ENCODE data around the gene NBAS. TPM values are rescaled to one million over a fixed set of nuclear protein-coding genes. Genes with fewer than 3 reads are reported as not detected.
"Not testable (repeated sequence)": the region's sequence is repeated elsewhere in the genome, so short reads cannot be mapped to it uniquely, and the experiment has no call there.

The NBAS gene
- total RNA-seq, 1 experiment from 2014 or later = 32.5 TPM

- H2AK5ac ChIP-seq (ENCODE audit: insufficient read length, low read length); H3K4me1 ChIP-seq (ENCODE audit: insufficient read depth, low read length); H3K4ac ChIP-seq (ENCODE audit: low read depth, low read length); H4K5ac ChIP-seq (ENCODE audit: insufficient read length, low read depth, low read length); H3K4me1 Mint-ChIP-seq; H3K79me2 ChIP-seq (ENCODE audit: insufficient read depth, low read length); H3K18ac ChIP-seq (ENCODE audit: insufficient read length, low read depth, low read length); H3K27me3 Mint-ChIP-seq (ENCODE audit: low read depth); H3K27ac Mint-ChIP-seq; H3K9me3 ChIP-seq (ENCODE audit: control insufficient read depth, low read depth, low read length); H2BK15ac ChIP-seq (ENCODE audit: low read depth, low read length); H3K79me1 ChIP-seq (ENCODE audit: insufficient read depth, low read depth, low read length, poor library complexity, severe bottlenecking); H3K4me2 ChIP-seq (ENCODE audit: insufficient read depth, insufficient read length, low read length); H3K4me3 Mint-ChIP-seq; H4K8ac ChIP-seq (replicated peaks; ENCODE audit: insufficient read length, low read depth, low read length); H4K20me1 ChIP-seq (ENCODE audit: control insufficient read depth, insufficient read depth, insufficient read length); H3K27ac ChIP-seq (ENCODE audit: insufficient read length, low read depth, low read length); H3K23me2 ChIP-seq (ENCODE audit: insufficient read length, low read depth, low read length, poor library complexity, severe bottlenecking); H3K9ac ChIP-seq (ENCODE audit: extremely low read depth, insufficient read length, low read length); H2BK20ac ChIP-seq (ENCODE audit: low read depth, low read length, poor library complexity, severe bottlenecking); H3T11ph ChIP-seq (ENCODE audit: low read length); H3K56ac ChIP-seq (ENCODE audit: insufficient read length, low read depth, low read length); H2BK12ac ChIP-seq (ENCODE audit: insufficient read length, low read depth, low read length); H2BK5ac ChIP-seq (ENCODE audit: insufficient read length, low read length); H3K9me3 Mint-ChIP-seq; H2AFZ ChIP-seq (ENCODE audit: low read length); H3K23ac ChIP-seq (ENCODE audit: insufficient read length, low read depth, low read length); H4K91ac ChIP-seq (ENCODE audit: insufficient read length, low read depth, low read length); H3K27me3 ChIP-seq (ENCODE audit: insufficient read depth, low read length); DNase-seq; H3K14ac ChIP-seq (ENCODE audit: insufficient read depth, low read length); H2BK120ac ChIP-seq (ENCODE audit: low read depth, low read length, poor library complexity, severe bottlenecking): not testable (repeated sequence)
- peaks cover 11 to 23% (median 13%) of the 10 kb centered on the region in 3 experiments for H3K36me3 Mint-ChIP-seq (ENCODE audit: insufficient read depth in 1 of 3, low read depth in 3 of 3)
- WGBS (ENCODE audit: extremely low coverage, insufficient read length, low lambda C conversion rate) = no CpG with 5 or more reads among the region's 5 CpGs
Measured at GRCh38 chr2:15540523-15540922, 20.6 kb downstream of the NBAS start.
